Motor neuron (in vitro differentiated cells): Measurements from ENCODE around the gene SLC12A5. TPM values are rescaled to one million over a fixed set of nuclear protein-coding genes. Genes with fewer than 3 reads are reported as not detected.
A peak's percentile ranks its signal among the peaks of the same experiment; 100 is the strongest.

Source experiments
- ATAC-seq, 8 experiments: fragments of 200-7000 bp; cut with Tn5 transposase; replicated peaks in 6 of 8; 2 replicates each; pipeline ENCODE4 v1.8.0; 2021; ENCODE audit warnings: mild to moderate bottlenecking in 8 of 8, moderate library complexity in 8 of 8
- H3K27ac ChIP-seq, 2 donors: fragments of 250-450 bp; sonication (Bioruptor Pico); 2 replicates each; pipeline ENCODE4 v1.9.0; 2021; ENCODE audit warnings: antibody characterized with exemption in 2 of 2, mild to moderate bottlenecking in 2 of 2, moderate library complexity in 1 of 2
- H3K4me1 ChIP-seq, 2 donors: fragments of 250-450 bp; sonication (Bioruptor Pico); replicated peaks in 1 of 2; 2 replicates each; pipeline ENCODE4 v1.6.1; 2021; ENCODE audit warnings: antibody characterized with exemption in 2 of 2, mild to moderate bottlenecking in 2 of 2, moderate library complexity in 1 of 2
- H3K4me3 ChIP-seq, 5 donors: fragments of 250-450 bp; sonication (Bioruptor Pico); 2 replicates each; pipeline ENCODE4 v1.9.0; 2021; ENCODE audit warnings: antibody characterized with exemption in 5 of 5, mild to moderate bottlenecking in 5 of 5, moderate library complexity in 4 of 5
- WGBS, 10 experiments: fragments of 450-650 bp; shearing (Covaris generic); methylation state at CpG; one replicate each; pipeline ENCODE4 v1.0.0; 2022; 5-methylcytosine and 5-hydroxymethylcytosine counted together
- in situ Hi-C, 9 experiments: fragments of 400-800 bp; cut with MboI; loops; one replicate each; pipeline ENCODE4 v1.15.0; 2021; ENCODE audit warnings: low sequenced_read_pairs in 9 of 9, low pct_unique_long_range_greater_than_20kb in 2 of 9; ENCODE audit not compliant: unreplicated experiment in 9 of 9
- total RNA-seq, 8 experiments: library from RNA; unstranded; fragments of 300-600 nt; gene quantifications; 2 replicates each; pipeline versions ENCODE4 v1.2.3 to v1.2.4, GENCODE V29; 2022

The SLC12A5 gene
- total RNA-seq, 8 experiments from 2014 or later = 0.81 to 55.8 (median 25.1) TPM

DNA sequence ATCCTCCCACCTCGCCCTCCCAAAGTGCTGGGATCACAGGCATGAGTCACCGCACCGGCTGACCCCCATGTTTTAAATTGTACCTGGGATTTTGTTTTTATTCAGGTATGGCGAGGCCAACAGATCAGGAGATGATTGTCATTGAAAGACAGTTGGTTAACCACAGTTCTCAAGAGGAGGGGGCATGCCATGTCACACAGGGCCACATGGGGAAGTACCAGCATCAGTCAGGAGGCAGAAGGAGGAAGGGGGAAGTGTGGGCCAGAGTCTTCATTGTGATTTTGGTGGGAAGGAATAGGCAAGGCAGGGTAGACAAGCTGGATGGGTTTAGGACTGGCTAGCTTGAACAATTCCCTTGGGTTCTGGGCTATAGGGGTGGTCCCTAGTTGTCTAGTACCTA lies 30.3 kb upstream of the SLC12A5 start:
- ATAC-seq = no peak
- in situ Hi-C loops = no loop called here
- Histone ChIP-seq H3K4me1 (peaks cover 3 to 5% of the 10 kb centered on the region in 2 donors), H3K27ac (no peak overlapping the region), H3K4me3 (no peak overlapping the region)
- WGBS, 10 experiments = 0 to 100% (median 58%) methylated on average over 1 to 4 of the region's 4 CpGs

DNA sequence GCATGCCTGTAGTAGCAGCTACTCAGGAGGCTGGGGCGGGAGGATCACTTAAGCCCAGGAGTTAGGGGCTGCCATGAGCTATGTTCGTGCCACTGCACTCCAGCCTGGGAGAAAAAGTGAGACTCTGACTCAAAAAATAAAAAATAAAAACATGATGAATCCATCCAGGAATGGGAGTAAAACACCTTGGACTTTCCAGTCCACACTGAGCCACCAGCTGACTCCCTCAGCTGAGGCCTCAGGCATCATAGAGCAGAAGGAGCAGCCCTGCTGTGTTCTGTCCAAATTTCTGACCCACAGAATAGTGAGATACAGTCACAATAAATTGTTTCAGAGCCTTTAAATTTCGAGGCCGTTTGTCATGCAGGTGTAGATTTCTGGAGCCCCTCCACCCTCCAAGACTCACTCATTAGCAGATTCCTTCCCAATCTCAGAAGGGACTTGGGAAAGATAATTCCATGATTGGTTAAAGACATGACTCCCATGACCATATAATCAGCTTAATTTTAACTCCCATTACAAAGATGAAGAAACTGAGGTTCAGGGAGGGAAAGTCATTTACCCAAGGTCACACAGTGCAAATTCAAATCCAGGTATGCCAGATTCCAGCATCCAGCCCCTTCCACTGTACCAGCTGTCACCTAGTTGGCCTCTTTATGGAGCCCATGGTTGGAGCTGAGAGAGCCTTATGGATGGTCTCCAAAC lies 29.3 kb upstream of the SLC12A5 start:
- peak in 1 of 8 experiments; percentile 29 for ATAC-seq
- 50 to 100% (median 76%) methylated on average over 1 to 3 of the region's 4 CpGs; no CpG with 5 or more reads in 5 of the 10 experiments for WGBS, 10 experiments
- no peak overlapping the region for H3K4me3 ChIP-seq
- H3K27ac ChIP-seq = no peak overlapping the region
- in situ Hi-C loops = loop anchor here in 1 of 9 experiments (25.0 kb wide), 1 partner anchor 338 kb away; no protein-coding TSS in a partner anchor
- H3K4me1 ChIP-seq = peaks cover 3 to 5% of the 10 kb centered on the region in 2 donors

DNA sequence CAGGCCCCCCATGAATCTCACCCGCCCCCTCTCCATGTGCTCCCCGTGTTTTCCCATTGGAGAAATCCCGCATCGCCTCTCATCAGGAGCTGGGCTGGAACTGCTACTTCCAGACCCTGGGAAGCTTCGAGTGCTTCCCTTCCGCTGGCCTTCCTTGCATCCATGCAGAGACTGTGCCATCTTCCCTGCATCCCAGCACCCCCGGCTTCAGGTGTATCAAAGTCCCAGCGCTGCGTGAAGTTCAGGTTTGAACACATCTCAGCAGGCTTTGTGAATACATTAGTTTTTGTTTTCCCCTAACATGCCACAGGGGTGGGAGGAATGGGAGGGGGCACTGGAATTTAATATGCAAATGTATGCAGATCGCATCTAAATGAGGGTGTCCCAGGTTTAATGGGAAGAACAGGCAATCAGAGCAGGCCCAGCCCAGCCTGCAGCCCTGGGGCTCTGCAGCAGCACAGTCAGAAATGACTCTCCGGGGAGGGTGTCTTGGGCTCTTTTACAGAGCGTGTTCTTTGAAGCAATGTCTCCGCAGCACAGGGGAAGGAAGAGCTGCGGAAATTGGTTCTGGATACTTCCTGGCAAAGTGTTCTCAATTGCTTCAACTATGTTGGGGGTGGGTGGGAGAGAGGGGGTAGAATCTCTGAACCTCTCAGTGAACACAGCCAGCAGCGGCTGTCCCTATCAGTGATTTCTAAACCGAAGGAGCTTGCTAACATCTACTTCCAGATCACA lies 28.6 kb upstream of the SLC12A5 start:
- Histone ChIP-seq H3K4me3 (no peak overlapping the region), H3K4me1 (peaks cover 3 to 5% of the 10 kb centered on the region in 2 donors), H3K27ac (no peak overlapping the region)
- in situ Hi-C loops = loop anchor here in 1 of 9 experiments (25.0 kb wide), 1 partner anchor 337 kb away; no protein-coding TSS in a partner anchor
- 10 to 83% (median 39%) methylated on average over 1 to 8 of the region's 16 CpGs; no CpG with 5 or more reads in 1 of the 10 experiments for WGBS, 10 experiments
- ATAC-seq = peak; percentile 57 to 97 (median 74)

DNA sequence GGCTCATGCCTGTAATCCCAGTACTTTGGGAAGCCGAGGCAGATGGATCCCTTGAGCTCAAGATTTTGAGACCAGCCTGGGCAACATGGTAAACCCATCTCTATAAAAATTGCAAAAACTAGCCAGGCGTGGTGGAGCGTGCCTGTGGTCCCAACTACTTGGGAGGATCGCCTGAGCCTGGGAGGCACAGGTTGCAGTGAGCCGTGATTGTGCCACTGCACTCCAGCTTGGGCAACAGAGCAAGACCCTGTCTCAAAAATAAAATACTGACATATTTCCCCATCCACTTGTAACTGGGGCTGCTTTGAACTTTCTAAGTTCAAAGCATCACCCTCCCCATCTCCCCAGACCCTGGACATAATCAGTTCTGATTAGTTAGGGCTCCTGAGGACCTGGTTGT lies 27.5 kb upstream of the SLC12A5 start:
- no peak overlapping the region for H3K27ac ChIP-seq
- in situ Hi-C loops = loop anchor here in 1 of 9 experiments (25.0 kb wide), 1 partner anchor 336 kb away; no protein-coding TSS in a partner anchor

DNA sequence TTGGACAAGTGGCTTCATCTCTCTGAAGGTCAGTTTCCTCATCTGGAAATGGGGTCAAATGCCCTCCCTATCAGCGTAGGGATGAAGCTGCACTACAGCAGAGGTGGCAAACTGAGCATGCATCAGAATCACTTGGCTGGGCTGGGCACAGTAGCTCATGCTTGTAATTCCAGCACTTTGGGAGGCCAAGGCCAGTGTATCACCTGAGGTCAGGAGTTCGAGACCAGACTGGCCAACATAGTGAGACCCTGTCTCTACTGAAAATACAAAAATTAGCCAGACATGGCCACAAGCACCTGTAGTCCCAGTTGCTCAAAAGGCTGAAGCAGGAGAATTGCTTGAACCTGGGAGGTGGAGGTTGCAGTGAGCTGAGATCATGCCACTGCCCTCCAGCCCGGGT lies 27.0 kb upstream of the SLC12A5 start:
- H3K4me3 ChIP-seq = no peak overlapping the region
- peaks cover 3 to 5% of the 10 kb centered on the region in 2 donors for H3K4me1 ChIP-seq
- in situ Hi-C loops = loop anchor here in 1 of 9 experiments (25.0 kb wide), 1 partner anchor 335 kb away; no protein-coding TSS in a partner anchor
- no peak for ATAC-seq
- 83 to 100% (median 90%) methylated on average over 1 to 3 of the region's 3 CpGs; no CpG with 5 or more reads in 6 of the 10 experiments for WGBS, 10 experiments
- H3K27ac ChIP-seq = no peak overlapping the region

More for the DNA sequence above, 27.5 kb upstream of the SLC12A5 start:
- H3K4me1 ChIP-seq = peaks cover 3 to 5% of the 10 kb centered on the region in 2 donors
- 35 to 100% (median 84%) methylated on average over 1 to 5 of the region's 5 CpGs; no CpG with 5 or more reads in 2 of the 10 experiments for WGBS, 10 experiments
- ATAC-seq = no peak
- no peak overlapping the region for H3K4me3 ChIP-seq

DNA sequence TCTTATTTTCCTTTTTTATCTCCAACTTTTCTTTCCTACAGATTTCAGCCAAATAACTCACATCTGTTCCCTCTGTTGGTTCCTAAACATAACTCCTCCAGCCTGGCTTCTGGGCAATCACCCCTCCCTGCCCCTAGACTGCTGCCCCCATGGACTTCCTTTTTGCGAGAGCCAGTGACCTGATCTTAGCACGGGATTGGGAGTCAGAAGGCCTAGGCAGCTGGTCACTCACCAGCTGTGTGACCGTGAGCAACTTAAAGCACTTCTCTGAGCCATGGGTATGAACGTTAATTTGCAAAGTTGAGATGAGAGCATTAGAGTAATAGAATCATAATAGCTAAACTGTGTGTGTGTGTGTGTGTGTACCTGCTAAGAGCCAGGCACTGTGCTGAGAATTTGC lies 24.8 kb upstream of the SLC12A5 start:
- in situ Hi-C loops = loop anchor here in 1 of 9 experiments (25.0 kb wide), 1 partner anchor 333 kb away; no protein-coding TSS in a partner anchor
- Histone ChIP-seq H3K27ac (no peak overlapping the region), H3K4me3 (no peak overlapping the region), H3K4me1 (peaks cover 3 to 11% of the 10 kb centered on the region in 2 donors)
- ATAC-seq = no peak
- WGBS, 10 experiments = 0 to 60% (median 46%) methylated on average over 1 to 4 of the region's 4 CpGs; no CpG with 5 or more reads in 4 of the 10 experiments

DNA sequence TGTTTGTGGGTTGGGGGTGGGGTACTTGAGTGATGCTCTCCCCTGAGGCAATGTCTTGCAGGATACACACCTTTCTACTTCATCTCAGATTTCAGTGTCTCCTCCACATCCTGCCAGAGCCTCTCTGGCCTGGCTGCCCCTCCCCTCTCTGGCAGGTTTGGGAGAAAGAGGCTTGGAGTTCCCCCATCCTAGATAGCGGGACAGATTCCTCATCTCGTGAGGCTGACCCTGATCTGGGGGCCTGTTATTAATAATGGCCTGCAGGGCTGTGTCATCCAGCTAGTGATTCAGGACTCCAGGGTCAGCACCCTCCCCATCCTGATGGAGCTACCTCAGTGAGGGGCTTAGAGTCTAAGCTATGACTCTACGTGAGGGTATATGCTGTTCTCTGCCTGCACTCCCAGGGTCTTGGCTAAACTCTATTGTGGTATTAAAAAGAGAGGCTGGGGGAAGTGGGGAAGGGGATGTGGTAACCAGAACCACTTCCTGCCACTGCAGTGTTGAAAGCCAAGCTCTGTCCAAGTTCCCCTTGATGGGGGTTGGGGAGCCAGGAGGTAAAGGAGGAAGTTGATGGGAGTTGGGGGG lies 24.0 kb upstream of the SLC12A5 start:
- no peak overlapping the region for H3K27ac ChIP-seq
- WGBS, 10 experiments = 33 to 83% (median 46%) methylated on average over 1 to 2 of the region's 3 CpGs; no CpG with 5 or more reads in 7 of the 10 experiments
- no peak overlapping the region for H3K4me3 ChIP-seq

DNA sequence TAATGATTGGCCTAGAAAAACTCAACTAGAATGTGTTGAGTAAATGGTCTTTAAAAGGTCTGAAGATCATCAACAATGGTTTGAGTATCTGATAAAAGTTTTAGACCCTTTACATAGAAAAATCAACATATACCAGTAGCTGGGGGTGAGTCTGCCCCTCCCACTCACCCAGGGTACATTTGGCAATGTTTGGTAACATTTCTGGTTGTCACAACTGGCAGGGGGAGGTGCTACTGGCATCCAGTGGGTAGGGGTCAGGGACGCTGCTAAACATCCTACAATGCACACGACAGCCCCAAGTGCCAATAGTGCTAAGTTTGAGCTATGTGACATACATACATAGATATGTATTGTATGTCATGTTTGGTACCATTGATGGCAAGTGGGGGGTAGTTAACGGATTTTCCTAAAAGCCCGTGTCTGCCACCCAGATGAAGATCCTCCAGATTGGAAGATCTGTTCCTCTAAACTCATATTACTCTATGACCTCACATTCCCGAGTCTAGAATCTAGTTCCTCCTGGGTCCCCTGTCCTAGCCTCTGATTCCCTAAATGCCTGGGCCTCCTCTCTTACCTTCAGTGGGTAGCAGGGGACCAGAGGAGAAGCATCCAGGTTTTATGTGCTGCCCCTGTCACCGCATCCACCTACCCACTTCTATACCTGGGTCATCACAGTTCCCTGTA lies 22.9 kb upstream of the SLC12A5 start:
- Histone ChIP-seq H3K4me3 (no peak overlapping the region), H3K27ac (no peak overlapping the region), H3K4me1 (peaks cover 0 to 6% of the 10 kb centered on the region in 2 donors)
- in situ Hi-C loops = loop anchor here in 1 of 9 experiments (25.0 kb wide), 1 partner anchor 331 kb away; no protein-coding TSS in a partner anchor
- ATAC-seq = no peak
- 25 to 100% (median 80%) methylated on average over 1 to 6 of the region's 6 CpGs; no CpG with 5 or more reads in 3 of the 10 experiments for WGBS, 10 experiments

More for the DNA sequence above, 24.0 kb upstream of the SLC12A5 start:
- no peak for ATAC-seq
- H3K4me1 ChIP-seq = peaks cover 3 to 11% of the 10 kb centered on the region in 2 donors
- in situ Hi-C loops = loop anchor here in 1 of 9 experiments (25.0 kb wide), 1 partner anchor 332 kb away; no protein-coding TSS in a partner anchor

DNA sequence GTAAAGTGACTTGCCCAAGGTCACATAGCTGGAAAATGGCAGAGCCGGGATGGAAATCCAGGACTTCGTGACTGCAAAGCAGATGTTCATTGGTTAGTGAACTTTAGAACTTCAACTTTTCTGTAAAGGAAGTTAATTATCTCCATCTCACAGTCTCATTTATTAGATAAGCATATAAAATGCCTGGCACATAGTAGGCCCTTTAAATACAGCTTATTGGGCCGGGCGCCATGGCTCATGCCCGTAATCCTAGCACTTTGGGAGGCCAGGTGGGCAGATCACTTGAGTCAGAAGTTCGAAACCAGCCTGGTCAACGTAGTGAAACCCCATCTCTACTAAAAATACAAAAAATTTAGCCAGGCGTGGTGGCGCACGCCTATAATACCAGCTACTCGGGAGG lies 22.1 kb upstream of the SLC12A5 start:
- WGBS, 10 experiments = 50 to 100% (median 80%) methylated on average over 1 to 11 of the region's 11 CpGs; no CpG with 5 or more reads in 1 of the 10 experiments
- Histone ChIP-seq H3K27ac (no peak overlapping the region), H3K4me1 (peaks cover 0 to 6% of the 10 kb centered on the region in 2 donors), H3K4me3 (no peak overlapping the region)
- in situ Hi-C loops = loop anchor here in 1 of 9 experiments (25.0 kb wide), 1 partner anchor 330 kb away; no protein-coding TSS in a partner anchor
- no peak for ATAC-seq

DNA sequence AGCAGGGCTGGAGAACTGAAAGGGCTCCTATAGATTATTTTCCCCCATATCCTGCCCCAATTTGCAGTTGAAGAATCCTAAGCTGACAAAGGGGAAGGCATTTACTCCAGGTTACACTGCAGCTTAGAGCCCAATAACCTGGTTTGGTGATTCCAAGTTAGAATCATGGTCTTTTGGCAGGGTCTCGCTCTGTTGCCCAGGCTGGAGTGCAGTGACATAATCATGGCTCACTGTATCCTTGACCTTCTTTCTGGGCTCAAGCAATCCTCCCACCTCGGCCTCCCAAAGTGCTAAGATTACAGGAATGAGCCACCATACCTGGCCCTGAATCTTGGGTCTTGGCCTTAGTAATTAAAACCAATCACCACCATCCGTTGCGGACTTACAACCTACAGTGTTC lies 21.3 kb upstream of the SLC12A5 start:
- no peak overlapping the region for H3K27ac ChIP-seq
- H3K4me3 ChIP-seq = no peak overlapping the region
- 37 to 100% (median 70%) methylated on average over 1 to 3 of the region's 4 CpGs; no CpG with 5 or more reads in 3 of the 10 experiments for WGBS, 10 experiments
- in situ Hi-C loops = loop anchor here in 1 of 9 experiments (25.0 kb wide), 1 partner anchor 330 kb away; no protein-coding TSS in a partner anchor
- no peak for ATAC-seq
- H3K4me1 ChIP-seq = peaks cover 0 to 6% of the 10 kb centered on the region in 2 donors

DNA sequence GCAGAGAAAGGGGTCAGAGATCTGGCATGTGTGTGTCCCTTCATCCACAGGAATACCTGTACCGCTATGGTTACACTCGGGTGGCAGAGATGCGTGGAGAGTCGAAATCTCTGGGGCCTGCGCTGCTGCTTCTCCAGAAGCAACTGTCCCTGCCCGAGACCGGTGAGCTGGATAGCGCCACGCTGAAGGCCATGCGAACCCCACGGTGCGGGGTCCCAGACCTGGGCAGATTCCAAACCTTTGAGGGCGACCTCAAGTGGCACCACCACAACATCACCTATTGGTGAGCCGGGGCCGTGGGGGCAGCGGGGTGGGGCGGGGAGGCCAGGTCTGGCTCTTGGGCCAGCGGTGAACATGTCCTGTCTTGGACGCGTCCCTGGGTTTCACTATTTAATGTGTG lies 19.2 kb upstream of the SLC12A5 start:
- no peak overlapping the region for H3K27ac ChIP-seq
- no peak overlapping the region for H3K4me3 ChIP-seq
- peaks cover 0 to 6% of the 10 kb centered on the region in 2 donors for H3K4me1 ChIP-seq
- no peak for ATAC-seq
- in situ Hi-C loops = loop anchor here in 1 of 9 experiments (25.0 kb wide), 1 partner anchor 327 kb away; no protein-coding TSS in a partner anchor
- 70 to 93% methylated on average over 5 to 8 of the region's 20 CpGs; no CpG with 5 or more reads in 8 of the 10 experiments for WGBS, 10 experiments
